Measurements from ENCODE around the gene STS.
"Not testable (repeated sequence)": the region's sequence is repeated elsewhere in the genome, so short reads cannot be mapped to it uniquely, and the experiment has no call there.

STS gene

DNA sequence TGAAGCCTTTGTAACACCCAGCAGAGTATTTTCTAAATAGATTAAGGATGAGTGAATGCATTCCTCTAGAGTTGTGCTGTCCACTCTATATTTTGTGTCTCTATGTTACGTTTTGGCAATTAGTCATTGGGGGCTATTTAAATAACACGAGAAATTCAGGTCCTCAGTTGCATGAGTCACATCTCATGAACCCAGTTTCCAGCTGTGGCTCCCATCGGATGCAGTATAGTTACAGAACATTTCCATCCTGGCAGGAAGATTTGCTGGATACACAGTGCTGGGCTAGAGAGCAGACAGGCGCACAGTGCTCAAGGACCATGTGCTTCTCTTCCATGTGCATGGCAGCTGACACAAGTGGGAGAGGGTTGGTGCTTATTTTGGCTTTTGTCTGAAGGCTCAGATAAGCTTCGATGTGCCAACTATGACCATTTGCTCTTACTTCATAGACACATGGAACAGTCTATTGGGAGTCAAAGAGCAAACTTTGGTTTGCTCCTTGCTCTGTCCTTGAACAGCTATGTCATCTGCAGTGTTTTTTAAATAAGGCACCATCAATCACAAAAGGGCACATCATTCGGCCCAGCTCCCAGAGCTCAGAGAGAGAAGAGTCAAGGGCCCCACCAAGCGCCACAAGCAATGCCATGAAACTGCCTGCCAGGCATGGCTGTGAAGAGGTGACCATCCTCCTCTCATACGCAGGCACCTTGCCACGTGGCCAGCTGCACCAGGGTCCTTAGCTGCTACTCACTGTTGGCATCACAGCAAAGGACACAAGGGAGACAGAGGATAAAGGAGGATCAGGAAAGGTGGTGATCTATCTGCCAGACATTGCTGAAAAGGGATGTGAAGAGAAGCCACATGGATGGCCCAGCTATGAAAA is 8.1 kb upstream of the STS start:
- no peak for DNase-seq

GRCh38 chrX:7143076-7143475 is 4.4 kb upstream of the STS start:
- no peak for DNase-seq

DNA sequence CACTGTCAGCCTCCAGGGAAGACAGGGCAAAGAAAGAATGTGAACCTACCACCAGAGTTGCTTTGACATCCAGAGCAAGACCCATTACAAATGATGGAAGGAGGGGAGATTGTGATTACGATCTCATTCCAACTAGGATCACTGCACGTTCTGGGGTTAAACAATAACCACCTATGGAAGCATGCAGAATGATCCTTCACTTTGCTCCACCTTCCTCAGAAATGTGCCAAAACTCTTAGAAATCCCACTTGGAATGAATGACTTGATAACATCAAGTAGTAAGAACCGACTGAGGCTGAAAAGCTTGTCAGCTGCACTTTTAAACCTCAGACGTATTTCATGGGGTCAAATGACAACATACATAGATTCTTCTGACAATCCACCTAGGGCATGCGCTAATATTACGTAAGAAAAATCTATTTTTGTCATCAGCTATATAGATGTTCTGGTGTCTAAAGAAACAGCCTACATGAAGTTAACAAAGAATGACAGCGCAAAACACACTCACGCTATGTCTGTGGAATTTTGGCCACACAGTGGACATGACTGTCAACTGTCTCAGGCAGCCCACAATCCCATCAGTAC is 3.5 kb upstream of the STS start:
- no peak for DNase-seq

- no peak for DNase-seq
Measured at GRCh38 chrX:7145454-7145853, 2.1 kb upstream of the STS start.

GRCh38 chrX:7146020-7146702 is 1.4 kb upstream of the STS start:
- DNase-seq = no peak

GRCh38 chrX:7146703-7147412 is 654 bp upstream of the STS start:
- no peak for DNase-seq

DNA sequence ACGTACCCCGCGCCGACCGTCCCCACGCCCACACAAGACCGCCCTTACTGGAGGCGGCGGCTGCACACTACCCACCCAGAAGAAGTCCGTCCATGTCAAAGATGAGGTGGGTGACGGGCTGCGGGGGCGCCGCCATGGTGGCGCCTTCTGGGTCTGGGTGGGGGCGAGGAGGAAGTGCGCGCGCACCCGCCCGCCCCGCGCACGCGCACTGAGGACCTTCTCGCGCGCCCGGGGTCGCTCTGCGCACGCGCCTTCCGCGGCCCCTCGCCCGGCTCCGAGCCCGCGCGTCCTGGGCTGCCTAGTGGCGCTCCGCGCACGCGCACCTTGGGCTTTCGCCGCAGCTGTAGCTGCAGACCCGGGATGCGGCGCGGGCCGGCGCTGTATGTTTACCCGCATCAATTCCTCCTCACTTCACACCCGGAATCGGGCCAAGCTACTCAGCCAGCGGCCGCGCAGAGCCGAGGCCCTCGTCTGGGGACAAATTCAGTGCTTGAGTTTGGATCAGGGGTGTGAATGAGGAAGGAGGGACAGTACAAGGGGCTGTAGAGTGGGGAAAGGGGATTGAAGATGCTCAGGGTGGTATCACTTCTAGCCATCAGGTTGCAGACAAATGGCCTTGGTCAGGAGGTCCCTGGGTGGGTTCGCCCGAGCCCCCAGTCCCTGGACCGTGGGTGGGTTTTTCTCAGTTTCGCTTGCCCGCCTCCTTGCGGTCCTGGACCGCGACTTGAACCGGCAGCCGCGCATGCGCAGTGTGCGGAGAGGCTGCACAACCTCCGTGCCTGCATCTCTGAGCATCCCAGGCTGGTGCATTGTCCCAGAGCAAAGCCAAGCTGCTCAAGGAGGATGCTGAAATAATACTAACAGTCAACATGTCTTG is 704 bp downstream of the STS start, which contains the start of gene PUDP:
Gene PUDP, minus strand, starts transcription at position 176 of the 877 bp plus-strand sequence. Its CDS starts 40 bp downstream, at position 136.
- DNase-seq = peak; percentile 77

GRCh38 chrX:7149411-7149810 is 1.9 kb downstream of the STS start:
- no peak for DNase-seq

GRCh38 chrX:7153231-7153630 is 5.7 kb downstream of the STS start:
- DNase-seq = no peak

DNA sequence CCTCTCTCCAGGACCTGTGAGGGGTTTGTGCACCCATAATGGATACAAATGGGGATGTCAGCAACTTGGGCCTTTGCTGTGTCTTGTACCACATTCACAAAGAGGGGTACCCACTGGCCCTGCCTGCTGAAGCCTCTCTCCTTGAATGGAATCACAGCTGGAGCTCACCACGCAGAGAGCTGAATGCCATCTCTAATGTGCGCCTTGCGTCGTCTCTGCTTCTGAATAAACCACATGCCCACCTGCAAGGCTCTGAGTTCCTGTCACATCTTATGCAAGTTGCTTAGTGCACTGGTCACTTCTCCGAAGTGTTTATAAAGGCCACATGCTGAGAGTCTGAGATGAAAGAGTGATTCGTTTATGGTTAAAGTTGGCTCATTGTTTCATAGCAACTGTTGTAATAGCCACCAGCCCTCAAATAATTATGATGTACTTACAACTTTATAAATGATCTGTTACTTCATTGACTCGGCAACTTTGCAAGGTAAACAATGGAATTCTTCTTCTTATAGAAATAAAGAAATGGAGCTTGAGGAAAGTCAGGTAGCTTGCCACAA is 6.6 kb downstream of the STS start:
- DNase-seq = no peak

DNA sequence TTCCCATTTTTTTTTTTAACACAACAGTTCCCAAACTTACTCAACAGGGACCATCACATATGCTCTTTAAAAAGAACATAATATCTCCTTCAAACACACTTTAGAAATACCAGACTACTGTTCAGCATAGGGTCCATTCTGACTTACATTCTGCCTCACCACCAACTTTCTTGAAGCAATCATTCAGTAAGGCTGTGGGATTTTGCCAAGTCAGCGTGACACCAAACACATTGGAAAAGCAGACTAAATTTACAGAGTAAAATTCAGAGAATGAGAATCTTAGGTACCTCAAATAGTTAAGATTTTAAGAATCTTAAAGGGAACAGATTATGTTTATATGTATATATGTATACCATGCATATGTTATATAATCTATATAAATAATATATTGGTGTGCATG is 7.7 kb downstream of the STS start:
- DNase-seq = no peak

DNA sequence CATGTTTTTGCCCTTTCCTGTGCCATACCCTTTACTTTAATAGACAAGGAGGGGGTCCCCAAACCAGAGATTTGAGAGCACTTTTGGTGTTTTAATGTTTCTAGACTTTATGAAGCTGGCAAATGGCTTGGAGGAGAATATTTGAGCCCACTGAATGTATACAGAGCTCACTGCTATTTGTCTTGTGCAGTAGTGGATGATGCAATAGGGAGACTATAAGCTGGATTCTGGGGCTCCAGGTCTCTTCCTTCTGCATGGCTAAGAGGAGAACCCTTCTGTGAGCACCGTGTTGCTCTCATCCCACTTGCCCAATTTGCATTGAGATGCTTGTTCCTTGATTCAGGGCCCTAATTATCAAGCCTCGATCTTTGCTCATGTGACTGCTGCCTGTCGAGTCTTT is 9.4 kb downstream of the STS start:
- no peak for DNase-seq

- no peak for DNase-seq
Measured at GRCh38 chrX:7158468-7158990, 11.0 kb downstream of the STS start.

- no peak for DNase-seq
Measured at GRCh38 chrX:7159149-7159861, 11.8 kb downstream of the STS start.

GRCh38 chrX:7163146-7163677 is 15.7 kb downstream of the STS start:
- no peak for DNase-seq

- DNase-seq = no peak
Measured at GRCh38 chrX:7164174-7164573, 16.7 kb downstream of the STS start.

- no peak for DNase-seq
Measured at GRCh38 chrX:7168371-7168770, 20.9 kb downstream of the STS start.

- DNase-seq = no peak
Measured at GRCh38 chrX:7169627-7170026, 22.1 kb downstream of the STS start.

DNA sequence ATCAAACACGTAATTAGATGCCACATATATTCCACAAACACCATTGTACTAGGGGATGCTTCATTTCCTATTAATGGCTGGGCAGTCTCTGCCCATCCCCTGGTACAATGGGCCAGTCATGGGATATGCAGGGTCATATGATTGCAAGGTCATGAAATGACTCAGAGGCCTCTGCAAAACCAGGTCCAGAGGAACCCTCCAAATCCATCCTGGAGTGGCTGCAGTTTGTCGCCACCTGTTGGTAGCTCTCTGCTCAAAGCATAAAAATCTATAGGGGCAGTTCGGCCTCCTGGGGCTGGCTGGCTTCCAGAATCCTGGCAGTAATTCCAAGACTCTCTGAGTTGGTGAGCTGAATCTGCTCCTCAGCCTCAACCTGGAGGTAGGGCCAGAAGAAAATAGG is 23.4 kb downstream of the STS start:
- peak; percentile 1 for DNase-seq

- DNase-seq = not testable (repeated sequence)
Measured at GRCh38 chrX:7178859-7179258, 31.3 kb downstream of the STS start.

DNA sequence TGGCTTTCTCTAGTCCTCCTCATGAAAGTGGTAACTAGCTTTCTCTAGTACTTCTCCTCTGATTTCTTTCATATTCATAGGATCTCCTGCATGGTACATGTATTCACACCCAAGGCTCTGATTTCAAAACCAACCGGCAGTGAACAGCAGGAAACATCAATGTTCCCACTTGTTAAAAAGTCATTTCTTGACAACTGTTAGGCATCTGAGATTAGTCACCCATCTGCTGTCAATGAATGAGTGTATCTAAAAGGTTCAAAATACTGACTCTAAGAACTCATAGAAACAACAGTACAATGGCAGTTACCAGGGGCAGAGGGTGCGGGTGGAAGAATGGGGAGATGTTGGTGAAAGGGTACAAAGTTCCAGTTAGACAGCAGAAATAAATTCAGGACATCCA is 31.9 kb downstream of the STS start:
- no peak for DNase-seq

Measured in activated effector memory CD4-positive, alpha-beta T cell treated with Interleukin-2 at 50 U/mL for 16 hours (primary cell).